MCF 10A (cell line): ENCODE results near the gene MS4A2. TPM values are rescaled to one million over a fixed set of nuclear protein-coding genes. Genes with fewer than 3 reads are reported as not detected.

Experiments
- BruUV-seq: library from RNA; stranded (reverse); fragments of 400-500 nt; replicated peaks from 2 replicates; lab custom pipeline; 2021; lab: Mats Ljungman, UMichigan
- CTCF ChIA-PET: fragments of 300-600 bp; sonication (Branson Sonifier 250); formaldehyde crosslinking; extraction: SDS; loops from one replicate; lab custom pipeline; 2021; ENCODE audit warnings: antibody characterized with exemption, inconsistent platforms; lab: Yijun Ruan, JAX
- POLR2A ChIA-PET: fragments of 300-600, 350-650 bp; sonication (Branson Sonifier 250); formaldehyde crosslinking; extraction: SDS; loops from one replicate; lab custom pipeline; 2020; ENCODE audit warnings: antibody characterized with exemption, inconsistent platforms; lab: Yijun Ruan, JAX
- DNase-seq: peaks from one replicate; pipeline ENCODE4 v3.0.0-alpha.2; 2018; ENCODE audit not compliant: unreplicated experiment
- H3K27ac Mint-ChIP-seq: one replicate; pipeline ENCODE4 v1.8.0; 2022; ENCODE audit warnings: mild to moderate bottlenecking, low read depth, mixed read lengths; ENCODE audit not compliant: unreplicated experiment
- H3K27me3 Mint-ChIP-seq: one replicate; pipeline ENCODE4 v1.8.0; 2022; ENCODE audit warnings: mixed read lengths; ENCODE audit not compliant: insufficient read depth, unreplicated experiment
- H3K36me3 Mint-ChIP-seq: one replicate; pipeline ENCODE4 v1.8.0; 2022; ENCODE audit warnings: mild to moderate bottlenecking, moderate library complexity, mixed read lengths; ENCODE audit not compliant: insufficient read depth, unreplicated experiment
- H3K4me1 Mint-ChIP-seq: one replicate; pipeline ENCODE4 v1.8.0; 2022; ENCODE audit warnings: mixed read lengths; ENCODE audit not compliant: insufficient read depth, unreplicated experiment
- H3K4me3 Mint-ChIP-seq: one replicate; pipeline ENCODE4 v1.8.0; 2022; ENCODE audit warnings: mild to moderate bottlenecking, moderate library complexity, mixed read lengths; ENCODE audit not compliant: unreplicated experiment
- H3K9me3 Mint-ChIP-seq: one replicate; pipeline ENCODE4 v1.8.0; 2022; ENCODE audit warnings: mixed read lengths; ENCODE audit not compliant: unreplicated experiment
- CTCF ChIP-seq: fragments of 200-600 bp; IDR thresholded peaks from one replicate; pipeline ENCODE4 v1.8.0; 2022; ENCODE audit warnings: antibody characterized with exemption, mild to moderate bottlenecking; ENCODE audit not compliant: unreplicated experiment
- intact Hi-C: fragments of 100-400 bp; cut with micrococcal nuclease; formaldehyde crosslinking; loops from 2 replicates; pipeline ENCODE4 v1.14.1; 2022
- total RNA-seq: library from RNA; stranded (reverse); gene quantifications from 2 replicates; pipeline ENCODE4 v1.2.3, GENCODE V29; 2022

MS4A2 gene
- total RNA-seq, 1 experiment from 2014 or later = not detected

DNA sequence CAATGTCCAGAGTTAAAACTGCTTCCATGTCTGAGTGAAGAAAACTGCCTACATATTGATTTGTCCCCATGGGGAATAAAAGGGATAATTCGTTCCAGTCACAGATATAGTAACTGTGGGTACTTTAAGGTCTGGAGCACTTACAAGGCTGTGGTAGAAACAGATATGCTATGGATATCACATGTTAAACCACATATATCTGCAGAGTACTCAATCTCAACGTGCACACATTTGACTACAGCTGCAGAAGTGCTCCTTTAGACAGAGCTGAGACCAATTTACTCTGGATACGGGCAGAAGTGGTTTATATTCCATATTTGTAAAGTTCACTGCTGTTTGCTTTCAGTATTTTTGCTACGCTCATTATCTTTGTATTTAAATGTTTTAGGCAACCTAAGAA is 9.7 kb upstream of the MS4A2 start:
- ChIA-PET POLR2A (no interaction called here), CTCF (no interaction called here)
- Mint-ChIP-seq H3K27ac (no peak overlapping the region), H3K27me3 (peaks cover 17% of the 10 kb centered on the region), H3K36me3 (no peaks in the 10 kb centered on the region), H3K4me3 (no peak overlapping the region), H3K4me1 (no peaks in the 10 kb centered on the region), H3K9me3 (no peaks in the 10 kb centered on the region)
- BruUV-seq = no TSS peak
- DNase-seq = no peak
- TF ChIP-seq CTCF = no peak
- intact Hi-C loops = no loop called here

- intact Hi-C loops = no loop called here
- ChIA-PET POLR2A (no interaction called here), CTCF (no interaction called here)
- Mint-ChIP-seq H3K36me3 (no peaks in the 10 kb centered on the region), H3K27ac (no peak overlapping the region), H3K27me3 (peaks cover 35% of the 10 kb centered on the region), H3K9me3 (no peaks in the 10 kb centered on the region), H3K4me1 (no peaks in the 10 kb centered on the region), H3K4me3 (no peak overlapping the region)
- BruUV-seq = no TSS peak
- DNase-seq = no peak
- no peak for TF ChIP-seq CTCF
These were observed 7.9 kb upstream of the MS4A2 start for GRCh38 chr11:60080535-60080934.

DNA sequence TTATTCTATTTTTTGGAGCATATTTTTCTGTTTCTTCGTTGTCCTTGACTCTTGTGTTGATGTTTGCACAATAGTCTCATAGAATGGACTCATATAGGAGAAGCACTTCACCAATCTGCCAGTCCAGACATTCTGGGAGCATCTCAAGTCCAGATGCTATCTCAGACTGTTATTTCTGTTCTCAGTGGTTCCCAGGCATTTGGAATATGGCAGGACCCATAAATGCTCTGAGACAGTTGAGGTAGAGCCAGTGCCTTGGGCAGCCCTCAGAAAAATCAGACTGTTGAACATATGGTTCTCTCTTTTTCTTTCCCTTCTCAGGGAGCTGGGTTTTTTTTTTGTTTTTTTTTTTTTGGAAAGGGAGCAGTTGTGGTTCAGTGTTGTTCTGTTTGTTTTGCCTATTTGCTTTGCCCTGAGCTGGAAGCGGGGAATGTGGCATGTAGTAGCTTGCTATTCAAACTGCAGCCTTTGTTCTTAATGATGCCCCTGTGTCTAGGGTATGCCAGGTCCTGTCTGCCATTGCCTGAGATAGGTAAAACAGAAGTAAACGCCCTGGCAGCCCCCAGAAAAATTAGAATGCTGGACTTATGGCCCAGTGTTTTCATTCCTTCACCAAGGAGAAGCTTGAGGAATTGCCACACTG is 3.7 kb upstream of the MS4A2 start:
- DNase-seq = no peak

GRCh38 chr11:60085909-60086308 is 2.6 kb upstream of the MS4A2 start:
- H3K27me3 Mint-ChIP-seq = peaks cover 25% of the 10 kb centered on the region
- no peak for TF ChIP-seq CTCF
- no peaks in the 10 kb centered on the region for H3K4me1 Mint-ChIP-seq
- no peaks in the 10 kb centered on the region for H3K36me3 Mint-ChIP-seq
- H3K27ac Mint-ChIP-seq = no peak overlapping the region
- no peaks in the 10 kb centered on the region for H3K9me3 Mint-ChIP-seq
- CTCF ChIA-PET = no interaction called here
- POLR2A ChIA-PET = no interaction called here
- no peak overlapping the region for H3K4me3 Mint-ChIP-seq
- BruUV-seq = no TSS peak
- intact Hi-C loops = no loop called here
- no peak for DNase-seq

More for the DNA sequence above, 3.7 kb upstream of the MS4A2 start:
- intact Hi-C loops = no loop called here
- no peak overlapping the region for H3K27ac Mint-ChIP-seq
- CTCF ChIA-PET = interaction anchor here (1.2 kb wide), 1 partner anchor 46 kb away, joined by 4 read pairs; no protein-coding TSS in a partner anchor
- H3K4me1 Mint-ChIP-seq = no peaks in the 10 kb centered on the region
- H3K9me3 Mint-ChIP-seq = no peaks in the 10 kb centered on the region
- no peaks in the 10 kb centered on the region for H3K36me3 Mint-ChIP-seq
- POLR2A ChIA-PET = no interaction called here
- TF ChIP-seq CTCF = no peak
- peaks cover 25% of the 10 kb centered on the region for H3K27me3 Mint-ChIP-seq
- BruUV-seq = no TSS peak
- no peak overlapping the region for H3K4me3 Mint-ChIP-seq
